HG02938 (cell line): ENCODE results near the gene ABCC1.
"Not testable (repeated sequence)": the region's sequence is repeated elsewhere in the genome, so short reads cannot be mapped to it uniquely, and the experiment has no call there.

Source experiments
- ATAC-seq: cut with Tn5 transposase; IDR thresholded peaks from one replicate; pipeline ENCODE4 v1.9.1; 2021; ENCODE audit warnings: mild to moderate bottlenecking, moderate library complexity; ENCODE audit not compliant: unreplicated experiment

Gene ABCC1

GRCh38 chr16:16131659-16132058 is 182.2 kb downstream of the ABCC1 start:
- ATAC-seq = no peak

- no peak for ATAC-seq
Measured at GRCh38 chr16:16133943-16134604, 184.7 kb downstream of the ABCC1 start.

GRCh38 chr16:16136588-16136987 is 187.2 kb downstream of the ABCC1 start:
- no peak for ATAC-seq

GRCh38 chr16:16137110-16137509 is 187.7 kb downstream of the ABCC1 start:
- no peak for ATAC-seq

- ATAC-seq = no peak
Measured at GRCh38 chr16:16138034-16138635, 188.7 kb downstream of the ABCC1 start.

GRCh38 chr16:16139061-16139460 is 189.6 kb downstream of the ABCC1 start:
- no peak for ATAC-seq

GRCh38 chr16:16139806-16140205 is 190.4 kb downstream of the ABCC1 start:
- ATAC-seq = no peak

GRCh38 chr16:16140537-16140936 is 191.1 kb downstream of the ABCC1 start:
- ATAC-seq = no peak

GRCh38 chr16:16141141-16141540 is 191.7 kb downstream of the ABCC1 start:
- ATAC-seq = no peak

GRCh38 chr16:16141784-16142396 is 192.5 kb downstream of the ABCC1 start:
- ATAC-seq = no peak

GRCh38 chr16:16143038-16143763 is 193.8 kb downstream of the ABCC1 start:
- ATAC-seq = no peak

GRCh38 chr16:16143931-16144330 is 194.5 kb downstream of the ABCC1 start:
- ATAC-seq = no peak

- no peak for ATAC-seq
Measured at GRCh38 chr16:16144416-16144815, 195.0 kb downstream of the ABCC1 start.

GRCh38 chr16:16145286-16145685 is 195.9 kb downstream of the ABCC1 start:
- no peak for ATAC-seq

GRCh38 chr16:16146380-16147315 is 197.2 kb downstream of the ABCC1 start:
- no peak for ATAC-seq

- no peak for ATAC-seq
Measured at GRCh38 chr16:16147316-16147999, 198.0 kb downstream of the ABCC1 start.

GRCh38 chr16:16148000-16148599 is 198.7 kb downstream of the ABCC1 start:
- ATAC-seq = not testable (repeated sequence)

GRCh38 chr16:16148755-16149154 is 199.3 kb downstream of the ABCC1 start:
- no peak for ATAC-seq

GRCh38 chr16:16149710-16150116 is 200.3 kb downstream of the ABCC1 start:
- ATAC-seq = no peak
